Fibroblast of lung (primary cell): ENCODE data around the gene CEP72. TPM values are rescaled to one million over a fixed set of nuclear protein-coding genes. Genes with fewer than 3 reads are reported as not detected.

ENCODE experiments used
- DNase-seq, 2 donors: peaks; one replicate each; pipeline versions ENCODE4 v3.0.0 to v3.0.0-alpha.2; 2010; ENCODE audit warnings: low read depth in 2 of 2
- H2AFZ ChIP-seq: 2 replicates; pipeline ENCODE4 v1.5.1; 2012; ENCODE audit warnings: low read length, control low read depth, inconsistent platforms
- H3K27ac ChIP-seq: 2 replicates; pipeline ENCODE4 v1.5.1; 2011; ENCODE audit warnings: low read length, control low read depth; ENCODE audit not compliant: insufficient read depth
- H3K27me3 ChIP-seq: 2 replicates; pipeline ENCODE4 v1.5.1; 2011; ENCODE audit warnings: mild to moderate bottlenecking, low read length; ENCODE audit not compliant: control insufficient read depth, insufficient read depth
- H3K36me3 ChIP-seq: 2 replicates; pipeline ENCODE4 v1.5.1; 2011; ENCODE audit warnings: low read length; ENCODE audit not compliant: control insufficient read depth, insufficient read depth
- H3K4me1 ChIP-seq: 2 replicates; pipeline ENCODE4 v1.5.1; 2011; ENCODE audit warnings: low read length; ENCODE audit not compliant: control insufficient read depth, insufficient read depth; ENCODE audit errors: extremely low read depth
- H3K4me2 ChIP-seq: 2 replicates; pipeline ENCODE4 v1.5.1; 2011; ENCODE audit warnings: low read length, control low read depth; ENCODE audit not compliant: insufficient read depth; ENCODE audit errors: extremely low read depth
- H3K4me3 ChIP-seq, 4 experiments: fragments of 200-600 bp in 1 of 4; sonication (generic) in 1 of 4; replicated peaks in 1 of 4; 2 replicates each; pipeline ENCODE4 v1.5.1; 2011 to 2016; ENCODE audit warnings: low read length in 4 of 4, low read depth in 3 of 4, mild to moderate bottlenecking in 3 of 4, control low read depth in 2 of 4, inconsistent platforms in 1 of 4, mixed read lengths in 1 of 4; ENCODE audit not compliant: insufficient read depth in 1 of 4; ENCODE audit errors: control extremely low read depth in 1 of 4
- H3K79me2 ChIP-seq: 2 replicates; pipeline ENCODE4 v1.5.1; 2012; ENCODE audit warnings: mild to moderate bottlenecking, low read length, inconsistent platforms; ENCODE audit not compliant: control insufficient read depth, insufficient read depth
- H3K9ac ChIP-seq: 2 replicates; pipeline ENCODE4 v1.5.1; 2011; ENCODE audit warnings: mild to moderate bottlenecking, low read length, control low read depth; ENCODE audit not compliant: insufficient read depth
- H3K9me3 ChIP-seq: 2 replicates; pipeline ENCODE4 v1.5.1; 2012; ENCODE audit warnings: low read depth, low read length; ENCODE audit not compliant: control insufficient read depth, insufficient read depth
- H4K20me1 ChIP-seq: 2 replicates; pipeline ENCODE4 v1.5.1; 2011; ENCODE audit warnings: low read length; ENCODE audit not compliant: control insufficient read depth, insufficient read depth; ENCODE audit errors: extremely low read depth
- CTCF ChIP-seq, 2 donors: IDR thresholded peaks in 1 of 2; conservative IDR thresholded peaks in 1 of 2; 1 replicate in 1 of 2; 2 replicates in 1 of 2; pipeline ENCODE4 v1.5.1; 2011 to 2012; ENCODE audit warnings: low read length in 2 of 2, control low read depth in 1 of 2, inconsistent platforms in 1 of 2, low read depth in 1 of 2, mild to moderate bottlenecking in 1 of 2
- EZH2 ChIP-seq: IDR thresholded peaks from 2 replicates; pipeline ENCODE4 v1.5.1; 2012; ENCODE audit warnings: low read length, control low read depth, mild to moderate bottlenecking; ENCODE audit errors: missing control alignments
- polyA plus RNA-seq, 2 donors: library from polyadenylated mRNA; depleted of rRNA in 1 of 2; stranded (reverse) in 1 of 2; unstranded in 1 of 2; fragments of >200 nt; gene quantifications; 2 replicates each; pipeline ENCODE4 v1.2.1, GENCODE V29; 2011 to 2012; ENCODE audit warnings: missing spikeins in 1 of 2
- total RNA-seq: library from RNA; depleted of rRNA; stranded (reverse); fragments of >200 nt; gene quantifications from 2 replicates; pipeline ENCODE4 v1.2.1, GENCODE V29; 2014

Gene CEP72
- total and polyA plus RNA-seq, 2 donors (not counting 1 experiment from before 2014, with no cell fraction given), result 0.92 to 2.5 TPM

GRCh38 chr5:572398-573019 is 39.6 kb upstream of the CEP72 start:
- no peak overlapping the region for H3K27ac ChIP-seq
- no peaks in the 10 kb centered on the region for H4K20me1 ChIP-seq
- H3K79me2 ChIP-seq, result no peaks in the 10 kb centered on the region
- H3K4me3 ChIP-seq, result no peak overlapping the region
- no peak overlapping the region for H3K4me2 ChIP-seq
- H3K9ac ChIP-seq, result no peak overlapping the region
- H2AFZ ChIP-seq, result no peak overlapping the region
- H3K27me3 ChIP-seq, result peaks cover 9% of the 10 kb centered on the region
- H3K36me3 ChIP-seq, result no peaks in the 10 kb centered on the region
- DNase-seq, result no peak
- no peak for TF ChIP-seq CTCF (conservative IDR thresholded peaks at IDR 0.05 in 1 of 2, IDR thresholded peaks at IDR 0.05 in 1 of 2; ENCODE audit: low read depth in 1 of 2, low read length in 2 of 2)
- H3K9me3 ChIP-seq, result no peaks in the 10 kb centered on the region
- H3K4me1 ChIP-seq, result no peaks in the 10 kb centered on the region

GRCh38 chr5:573206-573605 is 38.9 kb upstream of the CEP72 start:
- no peak for DNase-seq
- Histone ChIP-seq H4K20me1 (no peaks in the 10 kb centered on the region), H3K9ac (no peak overlapping the region), H3K9me3 (no peaks in the 10 kb centered on the region), H3K79me2 (no peaks in the 10 kb centered on the region), H3K36me3 (no peaks in the 10 kb centered on the region), H3K4me1 (no peaks in the 10 kb centered on the region), H3K27ac (no peak overlapping the region), H3K4me3 (no peak overlapping the region), H3K27me3 (peaks cover 4% of the 10 kb centered on the region), H2AFZ (no peak overlapping the region), H3K4me2 (no peak overlapping the region)
- no peak for TF ChIP-seq EZH2

- Histone ChIP-seq H3K9me3 (no peaks in the 10 kb centered on the region), H3K27ac (no peak overlapping the region), H2AFZ (no peak overlapping the region), H3K9ac (no peak overlapping the region), H3K4me3 (no peak overlapping the region), H3K79me2 (no peaks in the 10 kb centered on the region), H3K27me3 (peaks cover 2% of the 10 kb centered on the region), H3K4me2 (no peak overlapping the region), H4K20me1 (no peaks in the 10 kb centered on the region), H3K4me1 (no peaks in the 10 kb centered on the region), H3K36me3 (no peaks in the 10 kb centered on the region)
- no peak for TF ChIP-seq CTCF (conservative IDR thresholded peaks at IDR 0.05 in 1 of 2, IDR thresholded peaks at IDR 0.05 in 1 of 2; ENCODE audit: low read depth in 1 of 2, low read length in 2 of 2)
- TF ChIP-seq EZH2, result no peak
- no peak for DNase-seq
Observed at GRCh38 chr5:573976-574375, 38.2 kb upstream of the CEP72 start.
